Lung microvascular endothelial cell (primary cell): ENCODE data around the gene MXRA8. TPM values are rescaled to one million over a fixed set of nuclear protein-coding genes. Genes with fewer than 3 reads are reported as not detected.

ENCODE experiments used
- DNase-seq, 2 donors: peaks; one replicate each; pipeline versions ENCODE4 v3.0.0 to v3.0.0-alpha.2; 2010; ENCODE audit warnings: low read depth in 2 of 2
- total RNA-seq: library from RNA; depleted of rRNA; stranded (reverse); fragments of >200 nt; gene quantifications from 2 replicates; pipeline ENCODE4 v1.2.1, GENCODE V29; 2014

Gene MXRA8
- total RNA-seq, 1 donor from 2014 or later: 0.20 TPM

DNA sequence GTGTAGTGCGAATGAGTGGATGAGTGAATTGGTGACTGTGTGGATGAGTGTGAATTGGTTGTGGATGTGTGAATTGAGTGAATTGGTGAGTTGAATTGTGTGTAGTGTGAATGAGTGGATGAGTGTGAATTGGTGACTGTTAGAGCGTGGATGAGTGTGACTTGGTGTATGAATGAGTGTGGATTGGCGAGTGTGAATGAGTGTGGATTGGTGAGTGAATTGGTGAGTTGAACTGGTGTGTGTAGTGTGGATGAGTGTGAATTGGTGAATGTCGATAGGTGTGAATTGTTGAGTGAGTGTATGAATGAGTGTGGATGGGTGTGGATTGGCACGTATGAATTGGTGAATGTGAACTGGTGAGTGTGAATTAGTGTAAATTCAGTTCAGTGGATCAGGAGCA, 9.0 kb upstream of the MXRA8 start:
- no peak for DNase-seq

DNA sequence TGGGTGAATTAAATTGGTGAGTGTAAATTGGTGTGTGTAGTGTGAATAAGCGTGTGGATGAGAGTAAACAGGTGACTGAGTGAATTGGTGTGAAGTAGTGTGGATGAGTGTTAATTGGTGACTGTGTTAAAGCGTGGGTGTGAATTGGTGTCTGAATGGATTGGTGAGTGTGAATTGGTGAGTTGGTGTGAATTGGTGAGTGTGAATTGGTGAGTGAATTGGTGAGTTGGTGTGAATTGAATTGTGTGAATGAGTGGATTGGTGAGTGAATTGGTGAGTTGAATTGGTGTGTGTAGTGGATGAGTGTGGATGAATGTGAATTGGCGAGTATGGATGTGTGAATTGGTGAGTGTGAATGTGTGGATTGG, 8.3 kb upstream of the MXRA8 start:
- no peak for DNase-seq

DNA sequence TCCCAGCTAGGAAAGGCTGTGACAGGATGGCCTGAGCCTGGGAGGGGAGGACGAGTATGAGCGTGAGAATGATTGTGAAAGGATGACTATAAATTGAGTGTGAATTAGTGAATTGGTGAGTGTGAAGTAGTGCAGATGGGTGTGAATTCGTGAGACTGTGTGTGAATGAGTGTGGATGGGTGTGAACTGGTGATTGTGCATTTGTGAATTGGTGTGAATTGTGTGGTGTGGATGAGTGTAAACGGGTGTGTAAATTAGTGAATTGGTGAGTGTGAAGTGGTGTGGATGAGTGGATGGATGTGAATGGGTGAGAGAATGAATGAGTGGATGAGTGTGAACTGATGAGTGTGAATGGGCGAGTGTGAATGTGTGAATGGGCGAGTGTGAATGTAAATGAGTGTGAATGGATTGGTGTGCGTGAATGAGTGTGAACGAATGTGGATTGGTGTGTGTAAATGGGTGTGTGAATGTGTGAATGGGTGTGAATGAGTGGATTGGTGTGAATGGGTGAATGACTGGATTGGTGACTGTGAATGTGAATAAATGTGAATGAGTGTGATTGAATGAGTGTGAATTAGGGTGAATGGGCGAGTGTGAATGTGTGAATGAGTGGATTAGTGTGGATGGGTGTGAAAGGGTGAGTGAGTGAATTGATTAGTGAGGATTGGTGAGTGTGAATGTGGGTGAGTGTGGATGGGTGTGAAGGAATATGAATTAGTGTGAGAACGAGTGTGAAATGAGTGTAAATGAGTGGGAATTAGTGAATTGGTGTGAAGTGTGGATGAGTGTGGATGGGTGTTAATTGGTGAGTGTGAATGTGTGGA, 7.7 kb upstream of the MXRA8 start:
- DNase-seq: no peak

DNA sequence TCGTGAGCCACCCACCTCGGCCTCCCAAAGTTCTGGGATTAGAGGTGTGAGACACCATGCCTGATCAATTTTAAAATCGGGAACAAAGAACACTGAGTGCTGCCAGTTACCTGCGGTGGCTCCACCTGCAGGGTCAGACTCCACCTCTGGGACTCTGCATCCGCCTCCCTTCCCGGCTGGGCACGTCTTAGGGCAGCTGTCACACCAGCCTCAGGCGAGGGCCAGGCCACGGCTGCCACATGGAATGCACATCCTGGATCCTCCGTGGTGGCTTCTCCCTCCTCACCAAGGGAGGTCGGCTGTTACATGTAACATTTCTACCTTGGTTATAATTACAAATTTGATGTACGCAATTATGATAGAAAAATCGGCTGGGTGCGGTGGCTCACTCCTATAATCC, 5.9 kb upstream of the MXRA8 start:
- no peak for DNase-seq

DNA sequence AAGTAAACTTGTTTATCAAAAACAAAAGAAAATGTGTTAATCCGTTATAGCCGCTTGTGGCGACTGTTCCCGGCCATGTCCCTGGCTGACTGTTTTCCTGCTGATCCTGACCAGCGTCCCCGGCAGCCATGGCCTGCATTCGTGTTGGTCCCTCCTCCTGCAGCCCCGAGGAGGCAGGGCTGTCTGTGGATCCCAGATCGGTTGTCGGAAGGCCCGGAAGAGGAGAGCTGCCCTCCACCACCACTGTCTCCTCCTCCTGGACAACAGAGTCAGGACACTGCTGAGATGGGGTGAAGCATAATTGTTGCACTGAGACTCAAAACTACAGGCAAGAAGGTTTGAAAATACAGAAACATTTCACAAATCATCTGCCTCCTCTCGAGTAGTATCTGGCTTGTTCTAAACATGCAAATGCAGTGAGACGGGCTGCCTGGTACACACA, 3.6 kb upstream of the MXRA8 start:
- DNase-seq: peak; percentile 44 to 61

DNA sequence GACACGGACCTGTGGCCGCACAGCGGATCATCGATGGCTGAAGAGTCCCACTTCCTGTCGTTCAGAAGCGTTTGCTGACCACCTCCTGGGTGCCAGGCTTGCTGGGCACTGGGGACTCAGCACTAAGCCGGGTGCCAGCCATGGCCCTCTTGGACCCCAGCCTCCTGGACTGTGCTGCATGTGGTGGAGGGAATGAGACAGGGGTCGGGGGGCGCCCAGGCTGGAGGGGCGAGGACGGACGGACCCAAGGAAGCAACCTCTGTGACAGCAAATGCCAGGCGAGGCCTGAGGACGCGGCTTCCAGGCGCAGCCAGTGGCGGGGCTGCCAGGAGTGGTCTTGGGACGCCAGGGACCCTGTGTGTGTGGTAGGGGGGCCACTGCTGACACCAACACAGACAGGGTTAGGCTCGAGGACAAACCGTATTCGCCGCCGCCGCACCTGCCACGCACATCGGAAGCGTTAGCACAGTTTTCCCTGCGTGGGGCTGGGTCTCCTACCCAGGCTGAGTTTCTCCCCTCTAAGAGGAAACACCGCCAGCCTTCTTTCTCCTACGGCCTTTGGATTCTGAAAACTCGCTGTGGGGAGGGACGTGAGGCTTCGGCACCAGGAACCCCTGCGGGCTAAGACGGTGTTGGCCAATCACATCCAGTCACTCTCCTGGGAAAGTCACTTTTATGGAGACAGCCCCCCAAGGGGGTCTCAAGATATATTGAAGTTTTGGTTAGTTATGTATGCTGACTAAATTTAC, 3.1 kb upstream of the MXRA8 start:
- DNase-seq: no peak

DNA sequence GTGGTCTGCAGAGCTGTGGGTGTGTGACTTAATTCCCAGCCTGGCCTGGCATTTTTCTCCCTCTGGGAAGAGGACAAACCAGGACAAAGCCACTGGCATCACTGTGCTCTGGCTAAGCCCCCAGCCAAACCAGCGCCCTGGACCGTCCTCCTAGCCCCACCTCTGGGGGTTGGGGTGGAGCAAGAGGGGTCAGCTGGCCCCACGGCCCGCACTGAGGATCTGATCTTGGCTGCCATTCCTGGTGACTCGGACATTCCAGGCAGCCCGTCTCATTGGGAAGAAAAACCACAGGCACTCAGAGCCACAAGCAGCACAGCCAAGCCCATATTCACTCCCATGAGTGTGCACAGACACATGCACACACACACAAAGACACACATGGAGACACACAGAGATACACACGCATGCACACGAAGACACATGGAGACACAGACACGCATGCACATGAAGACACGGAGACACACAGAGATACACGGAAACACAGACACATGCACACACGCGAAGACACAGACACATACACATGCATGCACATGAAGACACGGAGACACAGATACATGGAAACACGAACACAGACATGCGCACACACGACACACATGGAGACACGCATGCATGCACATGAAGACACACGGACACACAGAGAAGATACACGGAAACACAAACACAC, 2.3 kb upstream of the MXRA8 start:
- DNase-seq: peak in 1 of 2 donors; percentile 65

DNA sequence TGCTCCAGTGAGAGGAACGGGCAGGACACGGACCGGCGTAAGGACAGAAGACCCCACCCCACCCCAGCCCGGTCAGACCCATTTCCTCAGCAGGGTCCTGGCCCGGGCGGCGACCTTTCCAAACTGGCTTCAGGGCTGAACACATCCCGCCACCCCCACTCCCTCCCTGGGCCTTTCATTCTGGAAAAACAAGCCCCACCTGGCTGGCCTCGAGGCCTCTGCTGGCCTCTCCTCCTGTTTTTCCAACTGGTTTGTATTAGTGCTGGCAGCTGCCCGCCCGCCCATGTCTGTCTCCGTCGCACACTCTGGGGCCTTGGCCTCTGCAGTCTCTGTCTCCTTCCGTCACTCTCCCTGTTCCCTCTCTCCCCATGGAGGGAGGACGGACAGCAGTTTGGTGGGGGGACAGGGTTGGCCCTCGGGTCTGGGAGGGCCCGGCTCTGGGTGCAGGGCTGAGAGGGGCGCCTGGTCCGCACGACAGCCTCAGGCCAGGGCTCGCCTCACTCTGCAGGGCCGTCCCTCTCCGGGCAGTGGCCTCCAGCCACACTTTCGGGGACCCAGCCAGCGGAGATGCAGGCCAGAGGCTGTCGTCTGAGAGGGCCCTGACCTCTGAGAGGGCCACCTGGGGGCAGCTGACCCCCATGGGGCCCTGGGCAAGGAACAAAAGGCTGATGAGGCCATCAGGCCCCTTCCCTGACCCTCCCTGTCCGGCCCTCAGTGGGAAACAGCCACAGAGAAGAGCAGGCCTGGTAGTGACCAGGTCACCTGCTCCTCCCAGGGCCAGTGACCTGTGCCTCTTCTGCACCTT, 1.5 kb upstream of the MXRA8 start:
- peak in 1 of 2 donors; percentile 61 for DNase-seq

DNA sequence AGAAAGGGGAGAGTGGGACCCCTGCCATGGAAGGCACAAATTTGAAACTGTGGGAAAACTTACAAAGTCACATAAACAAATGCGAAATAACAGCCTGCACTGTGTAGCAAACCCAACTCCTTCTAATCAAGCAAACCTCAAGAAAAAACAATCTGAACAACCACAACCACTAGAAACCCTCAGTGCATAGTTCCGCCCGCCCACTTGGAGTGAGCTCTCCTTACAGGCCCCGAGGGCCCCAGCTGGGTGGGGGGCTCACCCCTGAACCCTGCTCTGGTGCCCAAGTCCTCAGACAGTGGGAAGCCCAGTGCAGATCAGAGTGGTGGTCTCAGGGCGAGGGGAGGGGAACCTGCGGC, 931 bp upstream of the MXRA8 start:
- DNase-seq: no peak

DNA sequence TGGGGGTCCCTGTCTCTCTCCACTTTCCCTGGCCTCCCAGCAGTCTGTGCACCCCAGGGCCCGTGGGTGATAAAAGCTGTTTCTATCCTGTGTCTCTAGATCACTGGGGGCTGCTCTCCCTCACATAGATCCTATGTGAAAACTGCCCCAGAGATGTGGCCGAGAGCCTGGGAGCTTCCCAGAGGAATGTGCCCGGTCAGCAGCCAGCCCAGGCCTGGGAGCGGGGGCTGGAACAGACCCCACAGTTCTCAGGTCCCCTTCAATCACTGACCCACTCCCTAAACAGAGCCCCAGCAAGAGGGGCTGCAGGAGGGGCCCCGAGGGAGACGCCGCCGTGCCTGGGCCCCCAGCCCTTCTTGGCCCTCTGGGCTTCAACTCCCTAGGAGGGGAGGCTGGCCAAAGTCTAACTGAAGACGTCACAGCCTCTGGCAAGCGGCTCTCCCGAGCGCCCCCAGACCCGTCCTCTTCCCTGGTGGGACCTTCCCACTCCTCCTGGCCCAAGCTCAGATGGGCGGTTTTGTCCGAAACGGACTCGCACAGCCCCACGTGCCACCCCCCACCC, 403 bp downstream of the MXRA8 start:
- no peak for DNase-seq

DNA sequence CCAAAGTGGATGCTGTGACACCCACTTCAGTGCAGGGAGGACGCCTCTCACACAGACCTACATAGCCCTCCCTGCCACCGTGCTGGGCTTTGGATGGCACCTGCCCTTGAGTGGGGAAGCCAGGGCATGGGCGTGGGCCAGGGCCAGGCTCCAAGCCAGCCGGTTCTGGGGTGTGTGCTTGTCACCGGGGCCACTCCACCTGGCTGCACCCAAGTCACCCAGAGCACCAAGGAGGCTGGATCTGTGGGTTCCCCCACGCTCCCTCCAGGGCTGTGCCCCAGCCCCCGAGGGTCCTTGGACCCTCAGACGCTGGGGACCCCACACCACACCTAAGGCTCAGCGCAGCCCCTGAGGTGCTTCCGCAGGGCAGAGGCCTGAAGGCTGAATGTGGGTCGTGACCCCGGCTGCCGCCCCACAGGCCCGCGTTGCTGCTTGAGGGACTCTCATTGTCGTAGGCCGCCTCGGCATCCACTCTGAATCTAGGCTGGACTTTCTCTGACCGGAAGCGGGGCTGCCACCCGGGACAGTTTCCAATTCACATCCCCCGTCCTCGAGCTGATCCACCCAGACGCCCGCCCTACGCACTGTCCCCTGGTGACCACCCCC, 1.5 kb downstream of the MXRA8 start:
- no peak for DNase-seq

DNA sequence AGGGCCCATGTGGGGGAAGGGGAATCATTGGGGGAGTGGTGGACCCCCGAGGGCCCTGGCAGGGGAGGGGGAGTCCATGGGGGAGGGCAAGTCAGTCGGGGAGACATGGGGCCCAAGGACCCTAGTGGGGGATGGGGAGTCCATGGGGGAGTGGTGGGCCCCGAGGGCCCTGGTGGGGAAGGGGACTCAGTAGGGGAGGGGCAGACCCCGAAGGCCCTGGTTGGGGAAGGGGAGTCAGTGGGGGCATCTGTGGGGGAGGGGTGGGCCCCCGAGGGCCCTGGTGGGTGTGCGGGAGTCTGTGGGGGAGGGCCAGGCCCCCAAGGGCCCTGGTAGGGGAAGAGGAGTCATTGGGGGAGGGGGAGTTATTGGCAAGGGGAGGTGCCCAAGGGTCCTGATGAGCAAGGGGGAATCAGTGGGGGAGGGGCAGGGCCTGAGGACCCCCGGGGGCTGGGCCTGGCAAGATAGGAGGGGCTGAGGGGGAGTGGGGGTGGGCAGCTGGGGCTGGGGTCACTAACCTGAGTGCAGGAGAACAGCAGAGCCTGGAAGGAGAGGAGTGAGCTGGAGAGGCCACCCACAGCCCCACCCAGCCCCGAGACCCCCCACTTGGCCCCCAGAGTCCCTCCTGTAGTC, 2.1 kb downstream of the MXRA8 start:
- no peak for DNase-seq

DNA sequence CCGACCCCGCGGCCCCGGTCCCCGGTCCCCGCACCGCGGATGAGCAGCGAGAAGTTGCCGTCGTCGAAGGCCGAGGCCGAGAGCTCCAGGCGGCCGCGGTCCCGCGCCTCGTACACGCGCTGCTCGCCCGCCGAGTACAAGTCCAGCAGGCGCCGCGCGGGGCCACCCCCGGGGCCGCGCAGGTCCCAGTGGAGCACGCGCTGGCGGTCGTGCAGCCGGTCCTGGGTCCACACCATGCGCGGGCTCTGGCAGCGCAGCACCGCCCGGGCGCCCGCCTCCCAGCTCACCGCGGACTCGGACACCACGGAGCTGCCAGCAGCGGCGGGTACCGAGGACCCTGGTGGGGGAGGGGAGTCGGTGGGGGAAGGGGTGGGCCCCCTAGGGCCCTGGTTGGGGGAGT, 2.9 kb downstream of the MXRA8 start:
- DNase-seq: peak; percentile 29 to 55

DNA sequence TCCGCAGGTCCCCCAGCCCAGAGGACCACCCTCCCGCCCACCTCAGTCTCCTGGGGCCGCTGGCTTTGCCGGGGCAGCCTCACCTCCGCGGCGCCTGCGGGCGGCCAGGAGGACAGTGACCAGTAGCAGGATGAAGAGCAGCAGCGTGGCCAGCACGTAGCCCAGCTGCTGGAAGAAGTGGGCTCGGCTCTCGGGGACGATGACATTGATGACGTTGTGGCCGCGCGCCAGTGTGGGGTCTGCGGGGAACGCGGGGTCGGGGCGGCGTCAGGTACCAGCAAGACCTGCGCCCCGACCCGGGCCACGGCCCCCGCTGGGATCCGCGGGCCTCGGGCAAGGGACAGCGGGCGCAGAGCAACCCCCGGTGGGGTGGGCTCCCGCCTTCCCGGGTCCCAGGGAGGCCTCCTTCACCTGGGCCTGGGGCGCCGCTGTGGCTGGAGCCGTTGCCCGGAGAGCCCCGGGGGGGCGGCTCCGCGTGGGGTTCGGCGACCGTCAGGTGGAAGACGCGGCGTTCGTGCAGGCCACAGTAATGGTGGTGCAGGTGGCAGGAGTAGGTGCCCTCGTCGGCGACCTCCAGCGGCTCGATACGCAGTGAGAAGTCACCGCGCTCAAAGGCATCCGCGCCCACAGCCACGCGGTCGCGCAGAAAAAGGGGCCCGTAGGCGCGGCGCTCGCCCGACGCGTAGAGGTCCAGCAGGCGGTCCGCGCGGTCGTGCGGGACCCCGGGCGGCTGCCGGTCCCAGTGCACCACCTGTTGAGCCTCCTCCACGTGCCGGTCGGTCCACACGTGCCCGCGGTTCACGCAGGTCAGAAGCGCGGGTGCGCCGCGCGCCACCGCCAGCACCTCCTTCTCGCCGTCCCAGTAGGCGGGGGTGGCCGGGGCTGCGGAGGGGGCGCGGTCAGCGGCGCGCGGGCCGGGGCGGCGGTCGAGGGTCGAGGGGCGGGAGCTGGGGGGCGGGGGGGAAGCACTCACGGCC, 3.8 kb downstream of the MXRA8 start:
- no peak for DNase-seq

DNA sequence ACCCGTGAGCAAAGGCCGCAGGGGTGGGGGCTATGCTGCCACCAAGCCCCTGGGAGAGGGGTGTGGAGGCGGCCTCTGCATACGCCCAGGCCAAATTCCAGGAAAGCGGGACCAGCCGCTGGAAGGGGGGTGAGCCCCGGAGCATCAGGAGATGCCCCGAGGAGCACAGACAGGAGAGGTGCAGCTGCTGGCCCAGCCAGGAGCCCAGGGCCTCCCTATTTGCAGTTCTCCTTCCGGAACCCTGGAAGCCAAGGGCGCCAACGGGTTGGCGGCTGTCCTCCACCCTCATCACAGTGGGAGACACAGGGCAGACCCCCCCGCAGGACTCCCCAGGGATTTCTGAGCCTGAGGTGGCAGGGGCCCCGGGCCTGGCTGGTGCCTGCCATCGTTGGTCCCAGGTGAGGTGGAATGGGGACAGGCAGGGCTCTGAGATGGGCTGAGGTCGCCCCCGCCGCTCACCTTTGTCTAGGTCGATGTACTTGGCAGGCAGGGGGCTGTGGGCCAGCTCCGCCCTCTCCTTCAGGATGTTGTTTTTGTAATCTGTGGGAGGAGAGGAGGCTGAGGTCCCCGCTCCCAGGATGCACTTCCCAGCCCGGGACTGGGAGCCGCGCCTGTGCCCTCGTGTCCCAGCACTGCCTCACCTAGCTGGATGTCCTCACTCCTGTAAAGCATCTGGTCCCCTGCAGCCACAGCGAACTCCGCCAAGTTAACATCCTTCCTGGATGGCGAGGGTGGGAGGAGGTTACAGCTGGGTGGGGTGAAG, 4.8 kb downstream of the MXRA8 start:
- DNase-seq: no peak

DNA sequence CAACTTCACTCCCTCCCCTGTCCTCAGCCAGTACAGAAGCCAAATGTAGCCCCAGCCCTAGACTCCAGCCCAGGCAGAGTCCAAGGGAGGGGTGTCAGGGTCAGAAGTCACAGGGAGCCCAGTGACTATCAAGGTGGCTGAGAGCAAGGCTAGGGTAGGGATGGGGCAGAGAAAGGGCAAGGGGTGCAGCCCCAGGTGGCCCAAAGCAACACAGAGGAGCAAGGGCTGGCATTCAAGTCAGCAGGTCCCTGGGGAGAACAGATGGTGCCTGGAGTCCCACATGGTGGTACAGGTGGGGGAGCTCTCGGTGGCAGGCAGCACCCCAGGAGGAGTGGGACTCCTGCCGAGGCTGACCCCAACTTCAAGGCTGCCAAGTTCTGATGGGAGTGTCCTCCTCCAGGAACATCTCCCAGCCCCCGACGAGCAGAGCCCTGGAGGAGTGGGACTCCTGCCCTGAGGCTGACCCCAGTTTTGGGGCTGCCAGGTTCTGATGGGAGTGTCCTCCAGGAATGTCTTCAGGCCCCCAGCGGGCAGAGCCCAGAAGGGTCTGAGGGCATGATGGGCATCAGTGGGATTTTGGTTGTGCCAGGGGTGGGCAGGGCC, 5.5 kb downstream of the MXRA8 start:
- DNase-seq: no peak

DNA sequence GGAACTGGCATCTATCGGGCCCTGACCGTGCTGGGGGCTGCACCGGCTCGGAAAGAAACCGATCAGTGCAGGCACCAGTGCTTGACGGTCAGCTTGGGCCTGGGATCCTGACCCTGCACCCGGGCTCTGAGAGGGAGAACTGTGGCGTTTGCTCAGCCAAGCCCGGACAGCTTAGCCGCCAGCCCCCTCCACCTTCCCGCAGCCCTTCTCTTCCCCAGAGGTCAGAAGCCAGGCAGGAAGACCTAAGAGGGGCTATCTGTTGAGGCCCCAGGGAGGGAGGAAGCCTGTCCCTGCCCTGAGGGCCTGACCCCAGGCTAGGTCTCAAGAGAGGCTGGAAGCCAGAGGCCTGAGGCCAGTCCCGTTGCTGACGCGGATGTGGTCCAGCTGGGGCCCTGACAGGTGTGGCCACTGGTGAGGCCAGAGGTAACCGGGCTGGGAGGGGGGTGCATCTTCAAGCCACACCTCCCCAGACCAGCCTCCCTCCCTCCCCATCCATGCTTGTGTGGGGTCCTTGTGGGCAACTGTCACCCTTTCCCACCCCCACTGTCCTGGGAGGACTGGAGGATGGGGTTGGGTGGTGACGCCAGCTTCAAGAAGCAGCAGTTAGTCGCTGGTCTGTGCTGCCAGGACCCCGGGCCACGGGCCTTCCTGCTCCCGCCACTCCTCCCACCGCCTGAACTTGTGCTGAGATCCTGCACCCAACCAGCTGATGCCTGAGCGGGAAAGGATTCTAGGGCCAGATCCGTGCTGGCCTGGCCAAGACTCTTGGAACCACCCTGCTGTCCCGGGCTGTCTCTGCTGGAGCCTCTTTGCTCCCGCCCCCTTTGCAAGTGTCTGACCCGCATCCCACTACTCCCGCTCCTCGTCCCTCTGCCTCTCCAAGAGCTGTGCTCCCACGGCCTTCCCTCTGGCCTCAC, 6.6 kb downstream of the MXRA8 start:
- DNase-seq: no peak
